HG02852 (cell line): ENCODE measurements around the gene FAM124B.
"Not testable (repeated sequence)": the region's sequence is repeated elsewhere in the genome, so short reads cannot be mapped to it uniquely, and the experiment has no call there.

Source experiments
- ATAC-seq: cut with Tn5 transposase; IDR thresholded peaks from one replicate; pipeline ENCODE4 v1.9.1; 2021; ENCODE audit warnings: mild to moderate bottlenecking, moderate library complexity; ENCODE audit not compliant: unreplicated experiment

FAM124B gene

DNA sequence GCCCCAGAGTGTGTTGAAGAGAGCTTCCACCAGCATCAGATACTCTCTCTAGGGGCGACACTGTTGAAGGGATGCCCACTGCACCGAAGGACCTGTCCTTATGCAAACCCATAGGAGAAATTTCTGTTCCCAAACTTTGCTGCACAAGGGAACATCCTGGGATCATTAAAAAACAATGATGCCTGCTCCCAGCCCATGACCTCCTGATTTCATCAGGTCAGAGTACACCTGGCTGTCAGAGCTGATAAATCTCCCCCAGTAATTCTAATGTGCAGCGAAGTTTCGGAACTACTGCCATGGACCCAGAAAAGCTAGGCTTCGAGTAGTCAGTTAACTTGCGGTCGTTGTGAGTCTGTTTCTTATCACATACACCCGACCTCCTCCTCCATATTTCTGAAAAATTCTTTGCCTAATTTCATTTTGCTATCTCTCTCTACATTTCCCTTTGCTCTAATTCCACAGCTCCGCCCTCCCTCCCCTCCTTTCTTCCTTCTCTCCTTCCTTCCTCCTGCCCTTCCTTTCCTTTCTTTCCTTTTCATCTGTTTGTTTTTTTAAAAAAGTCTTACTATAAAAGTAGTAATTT lies 18.8 kb downstream of the FAM124B start:
- ATAC-seq: no peak

DNA sequence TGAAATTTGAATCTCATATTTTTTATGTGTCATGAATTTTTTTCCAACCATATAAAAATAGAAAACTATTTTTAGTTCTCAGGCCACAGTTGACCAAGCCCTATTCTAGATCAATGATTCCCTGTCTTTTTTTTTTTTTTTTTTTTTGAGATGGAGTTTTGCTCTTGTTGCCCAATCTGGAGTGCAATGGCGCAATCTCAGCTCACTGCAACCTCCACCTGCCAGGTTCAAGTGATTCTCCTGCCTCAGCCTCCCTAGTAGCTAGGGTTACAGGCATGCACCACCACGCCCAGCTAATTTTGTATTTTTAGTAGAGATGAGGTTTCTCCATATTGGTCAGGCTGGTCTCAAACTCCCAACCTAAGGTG lies 19.6 kb downstream of the FAM124B start:
- ATAC-seq: not testable (repeated sequence)

DNA sequence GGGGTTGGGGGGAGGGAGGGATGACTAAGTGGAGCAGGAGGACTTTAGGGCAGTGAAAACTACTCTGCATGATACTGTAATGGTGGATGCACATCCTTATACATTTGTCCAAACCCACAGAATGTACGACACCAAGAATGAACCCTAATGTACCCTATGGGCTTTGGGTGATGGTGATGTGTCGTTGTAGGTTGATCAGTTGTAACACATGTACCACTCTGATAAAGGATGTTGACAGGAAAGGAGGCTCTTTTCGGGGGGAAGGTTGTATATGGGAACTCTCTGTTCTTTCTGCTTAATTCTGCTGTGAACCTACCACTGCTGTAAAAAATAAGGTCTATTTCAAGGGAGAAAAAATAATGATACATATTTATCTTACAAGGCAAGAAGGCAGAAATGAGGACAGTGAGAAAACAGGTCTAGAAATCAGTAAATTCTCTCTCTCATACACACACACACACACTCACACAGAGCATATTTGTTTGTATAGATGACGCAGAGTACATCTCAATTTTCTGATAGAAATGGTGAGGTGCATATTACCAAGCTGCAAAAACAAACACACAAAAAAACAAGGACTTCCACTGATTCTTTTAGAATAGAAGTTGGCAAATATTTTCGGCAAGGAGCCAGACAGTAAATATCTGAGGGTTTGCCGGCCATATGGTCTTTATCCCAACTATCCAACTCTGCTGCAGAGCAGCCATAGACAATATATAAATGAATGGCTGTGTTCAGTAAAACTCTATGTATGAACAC lies 20.2 kb downstream of the FAM124B start:
- no peak for ATAC-seq

DNA sequence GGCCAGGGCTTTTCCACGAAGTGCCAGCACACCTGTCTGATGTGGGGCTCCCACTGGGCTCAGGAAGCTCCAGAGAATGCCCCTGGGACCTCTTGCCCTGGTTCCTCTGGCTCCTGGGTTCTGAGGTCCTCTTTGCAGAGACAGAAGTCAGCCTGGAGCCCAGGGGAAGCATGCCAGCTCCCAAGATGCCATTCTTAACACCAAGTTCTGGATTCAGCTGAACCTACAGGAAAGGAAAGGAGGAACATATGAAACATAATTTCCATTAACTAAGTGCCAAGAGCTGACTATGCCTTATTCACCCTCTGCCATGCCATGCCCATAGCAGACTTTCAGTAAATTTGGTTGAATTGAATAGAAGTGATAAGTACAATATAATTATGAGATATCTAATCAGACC lies 21.9 kb downstream of the FAM124B start:
- ATAC-seq: no peak

DNA sequence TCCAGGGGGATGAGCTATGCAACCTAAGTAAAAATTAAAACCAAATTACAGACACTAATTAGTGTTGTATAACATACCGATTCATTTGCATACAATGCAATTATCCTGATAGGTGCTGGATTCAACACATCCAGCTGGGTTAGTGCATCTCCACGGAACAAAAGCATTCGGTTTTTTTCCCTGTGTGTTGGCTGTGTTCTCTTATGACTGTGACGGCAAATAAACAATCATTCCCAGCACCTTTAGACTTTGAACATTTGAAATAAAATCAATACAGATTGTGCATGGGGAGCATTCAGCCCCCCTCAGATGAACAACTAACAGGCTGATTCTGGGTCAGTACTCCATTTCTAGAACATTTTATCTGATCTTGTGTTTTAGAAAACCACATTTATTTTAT lies 22.7 kb downstream of the FAM124B start:
- no peak for ATAC-seq

DNA sequence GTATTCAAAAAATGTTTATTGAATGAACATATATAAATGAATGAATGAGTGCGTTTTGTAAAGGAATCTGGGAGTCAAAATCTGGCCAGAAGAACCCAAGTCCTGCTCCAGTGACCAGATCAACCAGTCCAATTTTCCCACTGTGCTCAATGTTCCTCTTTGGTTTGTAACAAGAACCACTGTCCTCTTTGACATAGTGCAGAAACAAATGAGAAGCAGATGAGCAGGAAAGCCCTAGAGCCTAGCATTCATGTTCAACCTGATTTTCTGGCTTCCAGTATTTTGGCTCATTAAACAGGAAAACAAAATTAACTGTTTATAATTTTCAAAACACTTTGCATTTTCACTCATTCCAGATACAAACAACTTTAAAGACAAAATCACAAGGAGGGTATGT lies 23.2 kb downstream of the FAM124B start:
- ATAC-seq: no peak

DNA sequence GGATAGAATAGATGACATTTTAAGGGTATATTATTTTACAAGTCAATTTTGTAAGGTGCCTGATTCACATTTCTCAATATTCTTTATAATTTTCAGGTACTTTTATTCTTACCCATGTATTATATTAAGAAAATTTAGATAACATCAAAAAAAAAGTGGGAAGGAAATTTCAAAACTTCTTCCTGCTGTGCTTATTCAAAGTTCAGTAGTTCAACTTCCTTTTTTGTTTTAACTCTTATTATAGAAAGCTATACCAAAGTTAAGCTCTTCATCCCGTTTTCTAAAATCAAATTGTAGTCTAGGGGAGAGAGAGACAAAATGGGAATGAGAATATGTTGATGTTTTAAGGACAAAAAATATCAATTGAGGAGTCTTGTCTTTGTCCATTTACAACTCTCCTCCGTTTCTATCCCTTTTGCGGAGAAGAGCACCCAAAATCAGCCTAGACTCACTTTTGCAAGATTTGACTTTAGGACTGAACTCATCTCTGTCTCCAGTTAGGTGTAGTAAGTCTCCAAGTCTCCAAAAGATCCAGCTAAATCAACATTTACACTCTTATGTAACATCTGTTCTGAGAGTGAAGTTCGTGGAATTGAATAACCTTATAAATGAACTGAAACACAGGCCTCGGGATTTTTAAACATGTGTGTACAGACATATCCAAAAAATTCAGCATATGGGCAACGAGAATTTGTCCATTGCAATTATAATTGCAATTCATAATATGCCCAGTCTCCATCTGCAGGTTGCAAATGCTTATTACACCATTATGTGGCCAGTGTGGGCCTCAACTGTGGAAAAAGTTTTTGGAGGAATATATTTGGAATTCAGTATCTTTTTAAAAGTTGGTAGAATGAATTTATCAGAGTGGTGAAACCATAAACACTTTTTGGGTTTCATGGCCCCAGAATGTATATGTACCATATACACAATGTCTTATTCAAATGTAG lies 23.9 kb downstream of the FAM124B start:
- no peak for ATAC-seq

DNA sequence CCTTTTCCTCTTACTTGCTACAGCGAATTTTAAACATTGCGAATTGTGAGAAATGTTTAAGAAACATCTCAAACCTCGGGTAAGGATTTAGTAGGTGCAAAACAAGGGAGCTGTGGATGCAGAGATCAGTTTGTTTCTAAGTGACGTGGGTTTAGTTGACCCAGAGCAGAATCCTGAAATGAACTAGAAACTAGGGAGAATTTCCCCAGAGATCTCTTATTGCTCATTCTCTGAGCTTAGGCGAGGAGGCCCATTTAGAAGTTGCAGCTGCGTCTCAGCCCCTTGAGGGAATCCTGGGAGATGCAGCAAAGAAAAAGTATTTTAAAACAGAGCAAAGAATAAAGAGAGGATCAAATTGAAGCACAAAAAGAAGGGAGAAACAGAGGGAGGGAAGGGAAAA lies 29.3 kb downstream of the FAM124B start:
- no peak for ATAC-seq

DNA sequence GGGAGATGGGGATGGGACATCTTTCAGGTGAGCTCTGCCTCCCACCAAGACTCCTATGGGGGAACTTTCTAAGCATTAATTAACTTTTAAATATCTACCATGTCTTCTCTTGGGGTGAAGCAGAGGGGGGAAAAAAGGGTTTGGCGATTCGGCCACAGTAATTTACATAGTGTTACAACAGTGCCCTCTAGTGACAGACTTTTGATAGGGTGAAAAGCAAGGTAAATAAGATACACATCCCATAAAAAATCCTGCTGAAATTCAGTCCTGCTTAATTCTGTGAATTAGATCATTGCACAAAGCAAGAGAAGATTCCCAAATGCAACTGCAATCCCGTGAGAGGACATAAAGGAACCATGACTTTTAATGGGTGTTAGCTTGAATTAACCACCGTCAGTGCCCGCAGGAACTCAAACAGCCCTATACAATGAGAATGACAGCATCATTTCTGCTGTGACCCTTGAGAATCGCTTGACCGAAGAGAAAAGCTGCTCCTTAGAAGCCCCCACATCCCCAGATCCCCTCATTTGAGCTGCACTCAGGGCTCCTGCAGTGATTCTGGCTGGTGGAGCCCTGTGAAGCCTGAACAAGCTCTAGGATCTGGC lies 32.8 kb downstream of the FAM124B start:
- no peak for ATAC-seq

DNA sequence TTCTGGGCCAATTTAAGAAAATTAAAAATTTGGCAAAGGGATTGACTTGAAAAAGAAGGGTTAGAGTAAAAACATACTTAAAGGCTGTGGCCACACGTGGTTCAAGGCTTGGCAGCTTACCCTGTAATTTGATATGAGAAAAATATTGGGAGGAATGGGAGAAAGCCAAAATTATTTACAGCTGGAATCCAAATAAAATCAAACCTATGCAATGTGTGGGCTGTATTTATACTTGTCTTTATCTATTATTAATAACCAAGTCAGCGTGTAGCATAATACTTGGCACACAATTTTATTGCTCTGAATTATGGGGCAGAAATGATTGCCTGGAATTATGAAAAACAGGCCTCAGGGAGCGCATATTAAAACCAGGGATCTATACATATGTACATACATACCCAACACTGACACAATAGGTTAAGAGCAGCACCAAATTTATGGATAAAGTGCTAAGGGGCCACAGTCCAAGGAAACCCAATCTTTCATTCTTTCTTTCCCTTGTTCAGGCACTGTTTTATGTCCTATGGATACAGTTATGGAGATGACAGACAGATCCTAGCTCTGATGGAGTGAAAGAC lies 35.6 kb downstream of the FAM124B start:
- no peak for ATAC-seq

DNA sequence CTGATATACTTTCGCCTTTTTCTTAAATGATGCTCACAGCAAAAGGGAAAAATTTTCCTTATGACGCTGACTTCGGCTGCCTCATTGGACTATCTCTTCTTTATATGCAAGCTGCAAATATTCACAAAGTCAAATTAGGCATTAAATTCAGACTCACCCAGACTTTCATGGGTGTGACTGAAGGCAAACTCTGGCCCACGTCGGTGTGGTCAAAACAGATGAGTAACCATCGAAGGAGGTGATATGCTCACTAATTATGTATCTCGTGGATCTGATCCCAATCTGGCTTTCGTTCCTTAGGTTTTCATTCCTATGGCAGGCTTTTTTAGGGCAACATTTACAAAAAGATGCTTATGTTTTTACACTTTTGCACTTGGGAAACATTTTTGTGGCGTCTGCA lies 36.6 kb downstream of the FAM124B start:
- no peak for ATAC-seq

DNA sequence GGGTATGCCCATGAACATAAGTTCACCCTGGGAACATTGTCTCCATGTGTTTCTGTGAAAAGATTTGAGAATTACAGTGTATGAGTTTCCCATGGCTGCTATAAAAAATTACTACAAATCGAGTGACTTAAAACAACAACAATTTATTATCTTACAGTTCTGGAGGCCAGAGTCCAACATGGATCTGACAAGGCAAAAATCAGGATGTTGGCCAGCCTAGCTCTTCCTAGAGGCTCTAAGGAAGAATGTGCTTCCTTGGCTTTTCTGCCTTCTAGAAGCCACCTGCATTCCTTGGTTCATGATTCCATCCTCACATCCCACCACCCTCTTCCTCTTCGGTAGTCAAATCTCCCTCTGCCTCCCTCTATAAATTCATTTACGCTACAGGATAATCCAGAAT lies 38.6 kb downstream of the FAM124B start:
- no peak for ATAC-seq

DNA sequence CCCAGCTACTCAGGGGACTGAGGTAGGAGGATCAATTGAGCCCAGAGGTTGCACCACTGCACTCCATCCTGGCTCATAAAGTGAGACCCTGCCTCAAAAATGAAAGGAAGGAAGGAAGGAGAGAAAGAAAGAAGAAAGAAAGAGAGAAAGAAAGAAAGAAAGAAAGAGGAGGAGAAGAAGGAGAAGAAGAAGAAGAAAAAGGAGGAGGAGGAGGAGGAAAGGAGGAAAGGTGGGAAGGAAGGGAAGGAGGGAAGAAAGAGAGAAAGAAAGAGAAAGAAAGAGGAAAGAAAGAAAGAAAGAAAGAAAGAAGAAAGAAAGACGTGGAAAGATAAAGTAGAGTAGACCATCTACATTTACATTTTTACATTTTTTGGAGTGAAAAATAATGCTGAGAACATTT lies 39.8 kb downstream of the FAM124B start:
- ATAC-seq: no peak

DNA sequence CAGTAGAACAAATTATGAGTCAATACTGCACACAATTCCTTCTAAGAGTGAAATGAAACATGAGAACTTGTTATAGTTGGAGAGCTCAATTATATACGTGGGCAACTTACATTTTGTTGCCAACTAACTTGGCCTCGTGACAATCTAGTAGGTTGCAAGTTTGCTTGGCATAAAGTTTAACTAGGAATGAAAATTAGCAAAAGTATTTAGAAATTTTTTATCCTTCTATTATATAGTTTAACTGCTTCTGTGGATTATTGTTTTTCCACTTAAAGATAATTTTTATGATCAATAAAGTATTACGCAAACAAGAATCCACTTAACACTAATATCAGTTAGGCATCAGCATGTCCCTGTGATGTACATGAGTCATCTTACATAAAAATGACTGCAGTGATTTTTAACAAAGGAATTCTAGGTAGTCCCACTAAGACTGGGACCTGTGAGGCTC lies 41.1 kb downstream of the FAM124B start:
- no peak for ATAC-seq

DNA sequence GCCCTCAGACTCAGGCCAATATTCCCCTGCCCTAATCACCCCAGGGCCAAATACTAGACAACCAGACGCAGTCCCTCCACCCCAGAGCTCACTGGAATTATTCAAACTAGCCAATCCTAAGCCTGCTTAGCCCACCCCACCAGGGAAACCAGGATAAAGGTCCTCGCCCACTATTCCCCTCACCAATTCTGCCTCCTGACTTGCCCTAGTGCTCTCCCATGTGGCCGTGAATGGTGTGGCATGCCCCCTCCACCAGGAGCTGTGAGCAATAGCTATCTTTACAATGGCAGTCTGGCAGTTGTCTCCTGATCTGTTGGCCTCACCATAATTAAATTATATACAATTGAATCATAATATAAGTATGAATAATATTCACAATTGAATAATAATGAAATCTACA lies 42.3 kb downstream of the FAM124B start:
- no peak for ATAC-seq

DNA sequence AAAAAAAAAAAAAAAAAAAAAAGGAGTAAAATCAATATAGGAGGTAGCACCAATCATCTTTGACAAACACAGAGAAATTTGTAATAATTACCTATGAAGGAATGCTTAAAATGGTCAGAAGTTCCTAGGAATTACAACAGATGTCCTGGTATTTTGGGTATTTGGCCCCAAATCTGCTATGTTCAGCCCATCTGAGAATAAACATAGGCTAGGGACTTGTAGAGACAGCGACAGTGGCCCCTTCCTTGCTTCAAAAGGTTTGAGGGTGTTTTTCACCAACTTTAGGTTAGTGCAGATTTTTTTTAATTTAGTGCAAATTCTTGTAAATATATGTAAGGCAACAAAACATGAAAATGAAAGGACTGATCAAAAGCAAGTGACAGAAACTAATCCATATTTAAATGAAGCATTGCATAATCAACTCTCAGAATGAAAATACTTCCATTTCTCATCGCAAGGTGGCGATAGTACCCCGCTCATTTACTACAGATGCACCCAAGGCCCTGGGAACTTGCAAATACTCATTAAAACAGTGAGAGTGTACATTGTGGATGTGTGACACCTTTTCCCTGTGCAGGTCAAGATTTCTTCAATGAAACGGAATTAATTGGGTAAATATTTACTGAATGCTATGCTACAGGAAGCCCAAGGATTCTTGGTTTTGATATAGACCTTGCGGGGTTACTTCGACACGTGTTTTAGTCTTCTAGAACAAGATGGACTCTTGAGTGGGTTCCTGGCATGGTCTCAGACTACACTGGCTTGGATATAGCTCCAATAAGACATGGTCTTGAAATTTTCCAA lies 44.6 kb downstream of the FAM124B start:
- ATAC-seq: peak; percentile 87

DNA sequence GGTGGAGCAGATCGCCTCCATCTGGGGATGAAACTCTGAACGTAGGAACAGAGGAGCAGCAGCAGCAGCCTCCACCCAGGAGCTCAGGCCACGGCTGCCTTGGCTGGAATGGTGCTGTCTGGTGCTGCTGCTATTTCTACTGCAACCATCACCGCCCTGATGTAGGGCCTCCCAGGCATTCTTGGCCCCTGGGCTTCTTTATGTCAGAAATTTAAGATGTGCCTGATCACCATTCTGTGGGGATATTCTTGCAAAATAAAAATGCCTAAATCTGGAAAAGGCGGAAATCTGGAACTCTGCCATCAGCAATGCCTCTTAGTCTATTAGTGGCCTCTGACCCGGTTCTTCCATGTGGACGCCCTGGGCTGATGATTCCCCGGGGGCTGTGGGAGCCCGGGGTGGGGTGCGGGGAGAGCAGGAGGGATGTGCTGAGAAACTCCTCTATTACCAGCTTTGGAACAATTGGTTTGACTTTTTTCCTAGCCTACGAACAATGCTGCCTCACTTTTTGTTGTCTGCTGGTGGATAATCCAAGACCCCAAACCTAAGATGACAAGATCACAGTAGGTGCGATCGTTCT lies 47.2 kb downstream of the FAM124B start:
- ATAC-seq: no peak

DNA sequence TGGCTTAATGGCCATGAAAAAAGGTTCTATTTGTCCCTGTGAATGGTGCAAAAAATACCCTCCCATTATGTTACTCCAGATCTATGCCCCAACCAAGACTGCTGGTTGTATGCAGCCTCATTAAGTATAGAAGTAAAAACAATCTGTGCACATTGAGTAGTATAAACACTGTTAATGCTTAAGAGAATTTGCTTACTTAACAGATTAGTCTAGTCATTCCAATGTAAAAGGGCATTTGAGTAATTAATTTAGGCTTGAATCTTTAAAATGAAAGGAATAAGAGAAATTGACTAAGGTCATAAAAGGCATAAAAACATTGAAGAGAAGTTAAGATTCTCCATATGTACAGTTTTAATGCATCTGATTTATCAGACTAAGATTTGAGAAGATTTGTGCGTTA lies 51.2 kb downstream of the FAM124B start:
- ATAC-seq: no peak

DNA sequence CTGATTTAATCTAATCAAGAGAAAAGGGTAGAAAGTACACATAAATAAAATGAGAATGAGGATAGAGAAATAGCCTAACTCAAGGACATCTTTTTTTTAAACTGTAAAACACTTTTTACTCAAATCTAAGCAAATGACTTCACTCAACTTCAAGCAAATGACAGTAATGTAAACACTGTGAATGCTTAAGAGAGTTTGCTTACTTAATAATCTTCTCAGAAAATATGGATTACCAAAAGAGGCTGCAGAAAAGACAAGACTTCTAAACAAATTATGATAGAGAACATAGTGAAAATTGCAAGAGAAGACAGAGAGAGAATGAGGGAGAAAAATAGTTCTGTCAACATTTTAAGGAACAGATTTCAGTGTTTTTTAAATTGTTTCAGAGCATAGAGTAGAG lies 52.5 kb downstream of the FAM124B start:
- no peak for ATAC-seq
